ENCODE results near the gene NEURL1.
"Not testable (repeated sequence)": the region's sequence is repeated elsewhere in the genome, so short reads cannot be mapped to it uniquely, and the experiment has no call there.

Gene NEURL1

DNA sequence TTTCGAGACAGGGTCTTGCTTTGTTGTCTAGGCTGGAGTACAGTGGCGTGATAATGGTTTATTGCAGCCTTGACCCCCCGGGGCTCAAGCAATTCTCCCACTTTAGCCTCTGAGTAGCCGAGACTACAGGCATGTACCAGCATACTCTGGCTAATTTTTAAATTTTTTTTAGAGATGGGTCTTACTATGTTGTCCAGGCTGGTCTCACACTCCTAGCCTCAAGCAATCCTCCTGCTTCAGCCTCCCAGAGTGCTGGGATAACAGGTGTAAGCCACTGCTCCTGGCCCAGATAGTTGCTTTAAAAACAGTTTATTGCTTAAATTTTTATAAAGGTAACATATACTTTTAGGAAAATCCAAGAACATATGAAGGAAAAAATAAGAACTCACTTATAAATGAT is 26.3 kb downstream of the NEURL1 start:
- DNase-seq: no peak
- H3K27me3 ChIP-seq: no peaks in the 10 kb centered on the region
- no peaks in the 10 kb centered on the region for H3K9me3 ChIP-seq
- H3K4me1 ChIP-seq: no peaks in the 10 kb centered on the region
- H3K4me3 ChIP-seq: no peak overlapping the region
- no peak overlapping the region for H3K27ac ChIP-seq
- H3K36me3 ChIP-seq: no peaks in the 10 kb centered on the region
- TF ChIP-seq, protein P1, sequence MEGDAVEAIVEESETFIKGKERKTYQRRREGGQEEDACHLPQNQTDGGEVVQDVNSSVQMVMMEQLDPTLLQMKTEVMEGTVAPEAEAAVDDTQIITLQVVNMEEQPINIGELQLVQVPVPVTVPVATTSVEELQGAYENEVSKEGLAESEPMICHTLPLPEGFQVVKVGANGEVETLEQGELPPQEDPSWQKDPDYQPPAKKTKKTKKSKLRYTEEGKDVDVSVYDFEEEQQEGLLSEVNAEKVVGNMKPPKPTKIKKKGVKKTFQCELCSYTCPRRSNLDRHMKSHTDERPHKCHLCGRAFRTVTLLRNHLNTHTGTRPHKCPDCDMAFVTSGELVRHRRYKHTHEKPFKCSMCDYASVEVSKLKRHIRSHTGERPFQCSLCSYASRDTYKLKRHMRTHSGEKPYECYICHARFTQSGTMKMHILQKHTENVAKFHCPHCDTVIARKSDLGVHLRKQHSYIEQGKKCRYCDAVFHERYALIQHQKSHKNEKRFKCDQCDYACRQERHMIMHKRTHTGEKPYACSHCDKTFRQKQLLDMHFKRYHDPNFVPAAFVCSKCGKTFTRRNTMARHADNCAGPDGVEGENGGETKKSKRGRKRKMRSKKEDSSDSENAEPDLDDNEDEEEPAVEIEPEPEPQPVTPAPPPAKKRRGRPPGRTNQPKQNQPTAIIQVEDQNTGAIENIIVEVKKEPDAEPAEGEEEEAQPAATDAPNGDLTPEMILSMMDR (IDR thresholded peaks at IDR 0.05): no peak
- intact Hi-C loops (cut with DNase I; ENCODE audit: low total_unique reads): no loop called here

DNA sequence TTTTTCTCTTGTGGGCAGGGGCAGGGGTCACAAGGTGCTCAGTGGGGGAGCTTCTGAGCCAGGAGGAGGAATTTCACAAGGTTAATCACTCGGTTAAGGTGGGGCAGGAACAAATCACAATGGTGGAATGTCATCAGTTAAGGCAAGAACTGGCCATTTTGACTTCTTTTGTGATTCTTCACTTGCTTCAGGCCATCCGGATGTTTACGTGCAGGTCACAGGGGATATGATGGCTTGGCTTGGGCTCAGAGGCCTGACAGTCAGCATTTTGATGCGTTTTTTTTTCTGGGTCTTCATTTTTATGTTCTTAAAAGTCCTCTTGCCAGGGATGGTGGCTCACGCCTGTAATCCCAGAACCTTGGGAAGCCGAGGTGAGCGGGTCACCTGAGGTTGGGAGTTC is 28.5 kb downstream of the NEURL1 start:
- intact Hi-C loops (cut with DNase I; ENCODE audit: low total_unique reads); H3K27me3 ChIP-seq; H3K9me3 ChIP-seq; DNase-seq; H3K36me3 ChIP-seq; H3K4me1 ChIP-seq; H3K4me3 ChIP-seq; H3K27ac ChIP-seq: not testable (repeated sequence)

DNA sequence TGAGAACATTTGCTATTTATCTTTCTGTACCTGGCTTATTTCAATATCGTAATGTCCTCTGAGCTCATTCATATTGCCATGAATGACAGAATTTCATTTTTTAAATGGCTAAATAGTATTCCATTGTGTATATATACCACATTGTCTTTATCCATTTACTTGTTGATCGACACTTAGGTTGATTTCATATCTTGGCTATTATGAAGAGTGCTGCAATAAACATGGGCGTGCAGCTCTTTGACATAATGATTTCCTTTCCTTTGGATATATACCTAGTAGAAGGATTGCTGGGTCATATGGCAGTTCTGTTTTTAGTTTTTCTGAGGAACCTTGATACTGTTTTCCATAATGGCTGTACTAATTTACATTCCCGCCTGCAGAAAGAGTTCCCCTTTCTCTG is 30.2 kb downstream of the NEURL1 start:
- Histone ChIP-seq H3K27ac (no peak overlapping the region), H3K4me3 (no peak overlapping the region), H3K4me1 (no peaks in the 10 kb centered on the region), H3K27me3 (peaks cover 0 to 3% of the 10 kb centered on the region in 2 donors), H3K9me3 (no peaks in the 10 kb centered on the region), H3K36me3 (no peaks in the 10 kb centered on the region)
- TF ChIP-seq, protein P1 (IDR thresholded peaks at IDR 0.05): no peak
- no peak for DNase-seq
- intact Hi-C loops (cut with DNase I; ENCODE audit: low total_unique reads): no loop called here

DNA sequence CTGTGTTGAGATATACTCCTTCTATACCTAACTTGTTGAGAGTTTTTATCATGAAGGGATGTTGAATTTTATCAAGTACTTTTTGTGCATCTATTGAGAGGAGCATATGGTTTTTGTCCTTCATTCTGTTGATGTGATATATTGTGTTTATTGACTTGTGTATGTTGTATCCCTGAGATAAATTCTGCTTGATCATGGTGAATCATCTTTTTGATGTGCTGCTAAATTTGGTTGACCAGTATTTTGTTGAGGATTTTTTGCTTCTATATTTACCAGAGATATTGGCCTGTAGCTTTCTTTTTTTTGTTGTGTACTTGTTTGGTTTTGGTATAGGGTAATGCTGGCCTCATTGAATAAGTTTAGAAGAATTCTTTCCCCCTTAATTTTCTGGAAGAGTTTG is 32.4 kb downstream of the NEURL1 start:
- Histone ChIP-seq H3K27me3 (peaks cover 0 to 3% of the 10 kb centered on the region in 2 donors), H3K4me1 (no peaks in the 10 kb centered on the region), H3K9me3 (no peaks in the 10 kb centered on the region), H3K27ac (no peak overlapping the region), H3K36me3 (no peaks in the 10 kb centered on the region), H3K4me3 (no peak overlapping the region)
- intact Hi-C loops (cut with DNase I; ENCODE audit: low total_unique reads): no loop called here
- no peak for DNase-seq
- TF ChIP-seq, protein P1 (IDR thresholded peaks at IDR 0.05): no peak

DNA sequence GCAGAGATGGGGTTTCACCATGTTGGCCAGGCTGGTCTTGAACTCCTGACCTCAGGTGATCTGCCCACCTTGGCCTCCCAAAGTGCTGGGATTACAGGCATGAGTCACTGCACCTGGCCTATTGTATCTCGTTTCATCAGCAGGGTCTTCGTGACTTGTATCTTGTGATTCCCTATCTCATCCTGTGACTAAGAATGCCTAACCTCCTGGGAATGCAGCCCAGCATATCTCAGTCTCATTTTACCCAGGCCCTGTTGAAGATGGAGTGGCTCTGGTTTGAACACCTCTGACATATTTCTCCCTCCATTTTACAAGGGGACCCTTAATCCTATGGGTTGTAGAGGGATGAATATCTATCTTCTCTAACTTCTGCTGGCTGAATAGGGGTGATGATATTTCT is 34.0 kb downstream of the NEURL1 start:
- H3K36me3 ChIP-seq; H3K9me3 ChIP-seq; H3K4me1 ChIP-seq; DNase-seq; H3K4me3 ChIP-seq; H3K27me3 ChIP-seq; H3K27ac ChIP-seq; intact Hi-C loops (cut with DNase I; ENCODE audit: low total_unique reads): not testable (repeated sequence)

DNA sequence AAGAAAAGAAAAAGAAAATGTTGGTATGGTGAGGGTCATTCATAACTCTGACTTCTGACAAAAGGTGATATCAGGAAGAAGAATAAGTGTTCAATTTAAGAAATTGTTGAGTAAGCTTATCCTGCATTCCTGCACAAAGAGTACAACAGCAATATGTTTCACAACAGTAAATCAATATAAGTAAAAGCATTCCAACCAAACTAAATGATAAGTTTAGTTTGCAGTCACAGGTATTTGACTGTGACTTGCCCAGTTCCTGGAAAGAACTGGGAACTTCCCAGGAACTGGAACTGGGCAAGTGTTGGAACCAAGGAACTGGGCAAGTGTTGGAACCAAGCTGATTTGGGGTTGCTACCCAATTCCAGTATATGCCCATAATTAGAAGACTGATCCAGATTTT is 35.0 kb downstream of the NEURL1 start:
- DNase-seq: no peak
- no peak overlapping the region for H3K4me3 ChIP-seq
- no peak overlapping the region for H3K27ac ChIP-seq
- peaks cover 0 to 3% (median 0%) of the 10 kb centered on the region in 3 donors for H3K9me3 ChIP-seq
- H3K36me3 ChIP-seq: no peaks in the 10 kb centered on the region
- H3K4me1 ChIP-seq: no peaks in the 10 kb centered on the region
- TF ChIP-seq, protein P1 (IDR thresholded peaks at IDR 0.05): no peak
- peaks cover 0 to 3% of the 10 kb centered on the region in 2 donors for H3K27me3 ChIP-seq
- intact Hi-C loops (cut with DNase I; ENCODE audit: low total_unique reads): no loop called here

DNA sequence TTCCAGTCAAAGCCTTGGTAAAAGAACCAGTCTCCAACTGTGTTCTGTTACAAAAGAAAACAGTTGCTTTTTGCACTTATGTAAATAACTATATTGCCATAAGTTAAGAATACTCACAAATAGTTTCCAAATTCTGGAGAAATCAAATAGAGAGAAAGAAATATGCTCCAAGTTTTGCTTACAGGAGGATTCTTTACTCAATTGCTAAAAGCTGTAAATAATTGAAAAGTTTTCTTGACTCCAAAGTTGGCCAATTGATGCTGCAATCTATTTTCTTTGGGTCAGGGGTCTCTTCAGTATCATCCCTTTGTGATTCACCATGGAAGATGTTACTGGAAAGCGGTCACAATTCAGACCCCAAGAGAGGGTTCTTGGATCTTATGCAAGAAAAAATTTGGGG is 36.0 kb downstream of the NEURL1 start:
- TF ChIP-seq, protein P1 (IDR thresholded peaks at IDR 0.05): no peak
- Histone ChIP-seq H3K27me3 (peaks cover 0 to 3% of the 10 kb centered on the region in 2 donors), H3K9me3 (peaks cover 0 to 6% (median 0%) of the 10 kb centered on the region in 3 donors), H3K36me3 (no peaks in the 10 kb centered on the region), H3K4me1 (no peaks in the 10 kb centered on the region), H3K4me3 (no peak overlapping the region), H3K27ac (no peak overlapping the region)
- intact Hi-C loops (cut with DNase I; ENCODE audit: low total_unique reads): no loop called here
- no peak for DNase-seq

Data from tibial artery (tissue), 4 donors.